Panc1 (cell line): Measurements from ENCODE around the gene SEZ6L.

Experiments
- POLR2AphosphoS5 ChIP-seq: IDR thresholded peaks from 2 replicates; pipeline ENCODE4 v1.6.1; 2012; ENCODE audit warnings: mild to moderate bottlenecking, low read depth, low read length, moderate library complexity
- TCF7L2 ChIP-seq: IDR thresholded peaks from 2 replicates; pipeline ENCODE4 v1.6.1; 2011; ENCODE audit warnings: mild to moderate bottlenecking, low read depth, low read length, inconsistent platforms
- TF ChIP-seq, protein P1 (sequence below): fragments of 450-650 bp; IDR thresholded peaks from 2 replicates; pipeline ENCODE4 v1.5.1; 2017; ENCODE audit warnings: mild to moderate bottlenecking
- TF ChIP-seq, protein P2 (sequence below), 2 experiments: IDR thresholded peaks; 2 replicates each; pipeline ENCODE4 v1.6.1; 2011 to 2012; ENCODE audit warnings: low read depth in 2 of 2, control low read depth in 1 of 2, low read length in 1 of 2, mild to moderate bottlenecking in 1 of 2, moderate library complexity in 1 of 2; ENCODE audit not compliant: insufficient read depth in 1 of 2

DNA sequence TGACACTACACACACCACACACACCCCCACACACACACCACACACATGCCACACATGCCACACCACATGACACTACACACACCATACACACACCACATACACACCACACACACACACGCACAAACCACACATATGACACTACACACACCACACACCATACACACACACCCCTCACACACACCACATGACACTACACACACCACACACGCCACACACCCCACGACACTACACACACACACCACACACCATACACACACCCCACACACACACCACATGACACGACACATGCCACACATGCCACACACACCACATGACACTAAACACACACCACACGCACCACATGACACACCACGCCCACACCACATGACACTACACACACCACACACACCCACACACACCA lies 158.0 kb downstream of the SEZ6L start:
- TF ChIP-seq, protein P1, sequence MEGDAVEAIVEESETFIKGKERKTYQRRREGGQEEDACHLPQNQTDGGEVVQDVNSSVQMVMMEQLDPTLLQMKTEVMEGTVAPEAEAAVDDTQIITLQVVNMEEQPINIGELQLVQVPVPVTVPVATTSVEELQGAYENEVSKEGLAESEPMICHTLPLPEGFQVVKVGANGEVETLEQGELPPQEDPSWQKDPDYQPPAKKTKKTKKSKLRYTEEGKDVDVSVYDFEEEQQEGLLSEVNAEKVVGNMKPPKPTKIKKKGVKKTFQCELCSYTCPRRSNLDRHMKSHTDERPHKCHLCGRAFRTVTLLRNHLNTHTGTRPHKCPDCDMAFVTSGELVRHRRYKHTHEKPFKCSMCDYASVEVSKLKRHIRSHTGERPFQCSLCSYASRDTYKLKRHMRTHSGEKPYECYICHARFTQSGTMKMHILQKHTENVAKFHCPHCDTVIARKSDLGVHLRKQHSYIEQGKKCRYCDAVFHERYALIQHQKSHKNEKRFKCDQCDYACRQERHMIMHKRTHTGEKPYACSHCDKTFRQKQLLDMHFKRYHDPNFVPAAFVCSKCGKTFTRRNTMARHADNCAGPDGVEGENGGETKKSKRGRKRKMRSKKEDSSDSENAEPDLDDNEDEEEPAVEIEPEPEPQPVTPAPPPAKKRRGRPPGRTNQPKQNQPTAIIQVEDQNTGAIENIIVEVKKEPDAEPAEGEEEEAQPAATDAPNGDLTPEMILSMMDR = no peak
- no peak for TF ChIP-seq TCF7L2
- TF ChIP-seq, protein P2, sequence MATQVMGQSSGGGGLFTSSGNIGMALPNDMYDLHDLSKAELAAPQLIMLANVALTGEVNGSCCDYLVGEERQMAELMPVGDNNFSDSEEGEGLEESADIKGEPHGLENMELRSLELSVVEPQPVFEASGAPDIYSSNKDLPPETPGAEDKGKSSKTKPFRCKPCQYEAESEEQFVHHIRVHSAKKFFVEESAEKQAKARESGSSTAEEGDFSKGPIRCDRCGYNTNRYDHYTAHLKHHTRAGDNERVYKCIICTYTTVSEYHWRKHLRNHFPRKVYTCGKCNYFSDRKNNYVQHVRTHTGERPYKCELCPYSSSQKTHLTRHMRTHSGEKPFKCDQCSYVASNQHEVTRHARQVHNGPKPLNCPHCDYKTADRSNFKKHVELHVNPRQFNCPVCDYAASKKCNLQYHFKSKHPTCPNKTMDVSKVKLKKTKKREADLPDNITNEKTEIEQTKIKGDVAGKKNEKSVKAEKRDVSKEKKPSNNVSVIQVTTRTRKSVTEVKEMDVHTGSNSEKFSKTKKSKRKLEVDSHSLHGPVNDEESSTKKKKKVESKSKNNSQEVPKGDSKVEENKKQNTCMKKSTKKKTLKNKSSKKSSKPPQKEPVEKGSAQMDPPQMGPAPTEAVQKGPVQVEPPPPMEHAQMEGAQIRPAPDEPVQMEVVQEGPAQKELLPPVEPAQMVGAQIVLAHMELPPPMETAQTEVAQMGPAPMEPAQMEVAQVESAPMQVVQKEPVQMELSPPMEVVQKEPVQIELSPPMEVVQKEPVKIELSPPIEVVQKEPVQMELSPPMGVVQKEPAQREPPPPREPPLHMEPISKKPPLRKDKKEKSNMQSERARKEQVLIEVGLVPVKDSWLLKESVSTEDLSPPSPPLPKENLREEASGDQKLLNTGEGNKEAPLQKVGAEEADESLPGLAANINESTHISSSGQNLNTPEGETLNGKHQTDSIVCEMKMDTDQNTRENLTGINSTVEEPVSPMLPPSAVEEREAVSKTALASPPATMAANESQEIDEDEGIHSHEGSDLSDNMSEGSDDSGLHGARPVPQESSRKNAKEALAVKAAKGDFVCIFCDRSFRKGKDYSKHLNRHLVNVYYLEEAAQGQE (IDR thresholded peaks at IDR 0.05; ENCODE audit: insufficient read depth in 1 of 2, low read depth in 2 of 2, low read length in 1 of 2) = no peak
- no peak for TF ChIP-seq POLR2AphosphoS5
